HEK293T (cell line): ENCODE results near the gene ITGB2.

ENCODE experiments used
- ARNT ChIP-seq: fragments of 450-650 bp; IDR thresholded peaks from 2 replicates; pipeline ENCODE4 v1.6.1; 2017; ENCODE audit warnings: mild to moderate bottlenecking
- CTBP1 ChIP-seq: fragments of 450-650 bp; IDR thresholded peaks from 2 replicates; pipeline ENCODE4 v1.6.1; 2016; ENCODE audit warnings: borderline replicate concordance
- L3MBTL2 ChIP-seq: fragments of 450-650 bp; conservative IDR thresholded peaks from 2 replicates; pipeline ENCODE4 v1.6.1; 2016; ENCODE audit warnings: mild to moderate bottlenecking
- NFRKB ChIP-seq: fragments of 450-650 bp; IDR thresholded peaks from 2 replicates; pipeline ENCODE4 v1.6.1; 2016; ENCODE audit warnings: mild to moderate bottlenecking, moderate library complexity
- TARDBP ChIP-seq: fragments of 450-650 bp; IDR thresholded peaks from 2 replicates; pipeline ENCODE4 v1.6.1; 2016
- TF ChIP-seq, protein P1 (sequence below): fragments of 450-650 bp; IDR thresholded peaks from 2 replicates; pipeline ENCODE4 v1.6.1; 2016

DNA sequence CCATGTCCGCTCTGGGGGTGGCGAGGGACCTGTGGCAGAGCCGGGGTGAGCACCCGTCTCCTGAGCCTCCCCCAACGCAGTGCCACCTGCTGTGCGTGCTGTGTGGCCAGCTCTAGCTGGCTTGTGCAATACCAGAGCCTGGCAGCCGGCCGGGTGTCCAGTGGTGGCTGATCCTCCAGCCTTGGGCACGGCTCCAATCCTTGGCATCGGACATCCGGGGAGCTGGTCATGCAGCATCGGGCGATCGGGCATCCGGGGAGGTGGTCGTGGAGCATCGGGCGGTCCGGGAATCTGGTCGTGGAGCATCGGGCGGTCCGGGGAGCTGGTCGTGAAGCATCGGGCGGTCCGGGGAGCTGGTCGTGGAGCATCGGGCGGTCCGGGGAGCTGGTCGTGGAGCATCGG, 27.2 kb upstream of the ITGB2 start:
- no peak for TF ChIP-seq NFRKB
- TF ChIP-seq CTBP1, result no peak
- TF ChIP-seq, protein P1, sequence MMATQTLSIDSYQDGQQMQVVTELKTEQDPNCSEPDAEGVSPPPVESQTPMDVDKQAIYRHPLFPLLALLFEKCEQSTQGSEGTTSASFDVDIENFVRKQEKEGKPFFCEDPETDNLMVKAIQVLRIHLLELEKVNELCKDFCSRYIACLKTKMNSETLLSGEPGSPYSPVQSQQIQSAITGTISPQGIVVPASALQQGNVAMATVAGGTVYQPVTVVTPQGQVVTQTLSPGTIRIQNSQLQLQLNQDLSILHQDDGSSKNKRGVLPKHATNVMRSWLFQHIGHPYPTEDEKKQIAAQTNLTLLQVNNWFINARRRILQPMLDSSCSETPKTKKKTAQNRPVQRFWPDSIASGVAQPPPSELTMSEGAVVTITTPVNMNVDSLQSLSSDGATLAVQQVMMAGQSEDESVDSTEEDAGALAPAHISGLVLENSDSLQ, result no peak
- no peak for TF ChIP-seq L3MBTL2
- TF ChIP-seq ARNT, result no peak
- TF ChIP-seq TARDBP, result no peak
